HEK293T (cell line): ENCODE measurements around the gene DIABLO.

Source experiments
- ARNT ChIP-seq: fragments of 450-650 bp; IDR thresholded peaks from 2 replicates; pipeline ENCODE4 v1.6.1; 2017; ENCODE audit warnings: mild to moderate bottlenecking
- BHLHE40 ChIP-seq: fragments of 450-650 bp; IDR thresholded peaks from 2 replicates; pipeline ENCODE4 v1.6.1; 2016; ENCODE audit warnings: mild to moderate bottlenecking, moderate library complexity, borderline replicate concordance
- ELF4 ChIP-seq: fragments of 450-650 bp; IDR thresholded peaks from 2 replicates; pipeline ENCODE4 v1.6.1; 2017; ENCODE audit warnings: antibody characterized with exemption
- FOXA1 ChIP-seq: fragments of 450-650 bp; IDR thresholded peaks from 2 replicates; pipeline ENCODE4 v1.6.1; 2016; ENCODE audit warnings: mild to moderate bottlenecking
- FOXK2 ChIP-seq: fragments of 450-650 bp; IDR thresholded peaks from 2 replicates; pipeline ENCODE4 v1.6.1; 2016; ENCODE audit warnings: mild to moderate bottlenecking
- FOXM1 ChIP-seq: fragments of 450-650 bp; IDR thresholded peaks from 2 replicates; pipeline ENCODE4 v1.6.1; 2017; ENCODE audit warnings: mild to moderate bottlenecking, borderline replicate concordance
- HDGF ChIP-seq: fragments of 450-650 bp; IDR thresholded peaks from 2 replicates; pipeline ENCODE4 v1.6.1; 2017; ENCODE audit warnings: antibody characterized with exemption, borderline replicate concordance
- L3MBTL2 ChIP-seq: fragments of 450-650 bp; conservative IDR thresholded peaks from 2 replicates; pipeline ENCODE4 v1.6.1; 2016; ENCODE audit warnings: mild to moderate bottlenecking
- NFRKB ChIP-seq: fragments of 450-650 bp; IDR thresholded peaks from 2 replicates; pipeline ENCODE4 v1.6.1; 2016; ENCODE audit warnings: mild to moderate bottlenecking, moderate library complexity
- PKNOX1 ChIP-seq: fragments of 450-650 bp; IDR thresholded peaks from 2 replicates; pipeline ENCODE4 v1.6.1; 2016
- SP1 ChIP-seq: fragments of 450-650 bp; IDR thresholded peaks from 2 replicates; pipeline ENCODE4 v1.6.1; 2017
- TARDBP ChIP-seq: fragments of 450-650 bp; IDR thresholded peaks from 2 replicates; pipeline ENCODE4 v1.6.1; 2016

- TF ChIP-seq SP1, result no peak
- TF ChIP-seq FOXM1, result no peak
- TF ChIP-seq ELF4, result no peak
- TF ChIP-seq FOXA1, result no peak
- no peak for TF ChIP-seq BHLHE40
- TF ChIP-seq PKNOX1, result no peak
- no peak for TF ChIP-seq HDGF
- TF ChIP-seq TARDBP, result no peak
- no peak for TF ChIP-seq ARNT
- TF ChIP-seq FOXK2, result no peak
- no peak for TF ChIP-seq NFRKB
- no peak for TF ChIP-seq L3MBTL2
Measured at GRCh38 chr12:122158700-122159285, 67.1 kb downstream of the DIABLO start.
